Measurements from ENCODE around the gene HPS1. TPM values are rescaled to one million over a fixed set of nuclear protein-coding genes. Genes with fewer than 3 reads are reported as not detected.

HPS1 gene
- total RNA-seq, 4 donors from 2014 or later: 39.0 to 56.7 (median 48.5) TPM

DNA sequence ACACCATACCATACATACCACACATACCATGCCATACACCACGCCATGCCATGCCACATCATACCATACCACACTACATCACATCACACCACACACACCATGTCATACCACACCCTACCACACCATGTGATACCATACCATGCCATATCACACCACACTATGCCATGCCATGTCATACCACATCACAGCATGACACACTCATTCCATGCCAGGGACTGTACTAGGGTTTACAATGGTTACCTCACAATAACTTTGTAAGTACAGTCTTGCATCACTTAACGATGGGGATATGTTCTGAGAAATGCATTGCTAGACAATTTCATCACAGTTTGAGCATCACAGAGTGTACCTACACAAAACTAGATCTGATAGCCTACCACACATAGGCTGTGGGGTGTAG, 46.3 kb downstream of the HPS1 start:
- ATAC-seq (ENCODE audit: low FRiP score) (no peak), DNase-seq (ENCODE audit: low spot score) (no peak)
- TF ChIP-seq, protein P1, sequence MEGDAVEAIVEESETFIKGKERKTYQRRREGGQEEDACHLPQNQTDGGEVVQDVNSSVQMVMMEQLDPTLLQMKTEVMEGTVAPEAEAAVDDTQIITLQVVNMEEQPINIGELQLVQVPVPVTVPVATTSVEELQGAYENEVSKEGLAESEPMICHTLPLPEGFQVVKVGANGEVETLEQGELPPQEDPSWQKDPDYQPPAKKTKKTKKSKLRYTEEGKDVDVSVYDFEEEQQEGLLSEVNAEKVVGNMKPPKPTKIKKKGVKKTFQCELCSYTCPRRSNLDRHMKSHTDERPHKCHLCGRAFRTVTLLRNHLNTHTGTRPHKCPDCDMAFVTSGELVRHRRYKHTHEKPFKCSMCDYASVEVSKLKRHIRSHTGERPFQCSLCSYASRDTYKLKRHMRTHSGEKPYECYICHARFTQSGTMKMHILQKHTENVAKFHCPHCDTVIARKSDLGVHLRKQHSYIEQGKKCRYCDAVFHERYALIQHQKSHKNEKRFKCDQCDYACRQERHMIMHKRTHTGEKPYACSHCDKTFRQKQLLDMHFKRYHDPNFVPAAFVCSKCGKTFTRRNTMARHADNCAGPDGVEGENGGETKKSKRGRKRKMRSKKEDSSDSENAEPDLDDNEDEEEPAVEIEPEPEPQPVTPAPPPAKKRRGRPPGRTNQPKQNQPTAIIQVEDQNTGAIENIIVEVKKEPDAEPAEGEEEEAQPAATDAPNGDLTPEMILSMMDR (IDR thresholded peaks at IDR 0.05): no peak

DNA sequence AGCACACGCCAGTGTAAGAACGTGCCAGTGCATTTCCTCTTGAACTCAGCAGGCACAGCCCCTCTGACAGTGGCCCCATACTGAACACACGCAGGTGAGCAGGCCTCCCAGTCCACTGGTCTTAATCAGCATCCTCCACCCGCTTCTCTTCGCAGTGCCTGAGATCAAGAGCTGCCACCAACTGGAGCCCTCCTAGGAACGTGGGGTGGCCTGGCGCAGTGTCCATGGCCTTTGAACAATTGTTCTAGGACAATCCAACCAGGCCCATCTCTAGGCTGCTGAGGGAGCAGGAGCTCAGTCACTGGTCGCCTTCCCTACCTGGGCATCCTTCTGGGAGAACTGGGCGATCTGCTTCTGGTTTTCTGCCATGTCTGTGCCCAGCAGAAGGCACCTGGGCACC, 47.0 kb downstream of the HPS1 start:
- DNase-seq (ENCODE audit: low spot score): no peak
- ATAC-seq (ENCODE audit: low FRiP score): no peak
- TF ChIP-seq, protein P1 (IDR thresholded peaks at IDR 0.05): no peak

DNA sequence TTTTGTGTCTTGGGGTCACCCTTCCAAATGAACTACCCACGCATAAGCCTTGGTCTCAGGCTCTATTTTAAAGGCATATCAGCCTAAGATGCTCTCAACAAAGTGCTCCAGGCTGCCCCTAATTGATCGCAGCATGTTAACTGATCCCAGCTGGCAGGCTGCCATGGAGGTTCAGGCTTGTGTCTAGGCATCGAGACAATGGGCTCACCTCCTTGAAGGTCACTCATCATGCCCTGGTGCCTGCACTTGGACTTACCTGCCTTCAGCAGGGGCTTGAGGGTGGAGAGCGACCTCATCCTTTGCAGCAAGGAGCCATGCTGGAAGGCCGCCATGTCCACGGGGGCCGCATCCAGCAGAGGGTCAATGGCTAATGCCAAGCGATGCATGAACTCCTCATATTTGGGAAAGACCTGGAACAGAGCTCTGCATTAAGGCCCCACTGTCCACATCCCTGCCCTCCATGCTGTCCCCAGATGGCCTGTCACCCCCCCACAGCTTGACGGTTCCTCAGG, 49.6 kb downstream of the HPS1 start:
- DNase-seq (ENCODE audit: low spot score) (no peak), ATAC-seq (ENCODE audit: low FRiP score) (no peak)
- TF ChIP-seq, protein P1 (IDR thresholded peaks at IDR 0.05): no peak

DNA sequence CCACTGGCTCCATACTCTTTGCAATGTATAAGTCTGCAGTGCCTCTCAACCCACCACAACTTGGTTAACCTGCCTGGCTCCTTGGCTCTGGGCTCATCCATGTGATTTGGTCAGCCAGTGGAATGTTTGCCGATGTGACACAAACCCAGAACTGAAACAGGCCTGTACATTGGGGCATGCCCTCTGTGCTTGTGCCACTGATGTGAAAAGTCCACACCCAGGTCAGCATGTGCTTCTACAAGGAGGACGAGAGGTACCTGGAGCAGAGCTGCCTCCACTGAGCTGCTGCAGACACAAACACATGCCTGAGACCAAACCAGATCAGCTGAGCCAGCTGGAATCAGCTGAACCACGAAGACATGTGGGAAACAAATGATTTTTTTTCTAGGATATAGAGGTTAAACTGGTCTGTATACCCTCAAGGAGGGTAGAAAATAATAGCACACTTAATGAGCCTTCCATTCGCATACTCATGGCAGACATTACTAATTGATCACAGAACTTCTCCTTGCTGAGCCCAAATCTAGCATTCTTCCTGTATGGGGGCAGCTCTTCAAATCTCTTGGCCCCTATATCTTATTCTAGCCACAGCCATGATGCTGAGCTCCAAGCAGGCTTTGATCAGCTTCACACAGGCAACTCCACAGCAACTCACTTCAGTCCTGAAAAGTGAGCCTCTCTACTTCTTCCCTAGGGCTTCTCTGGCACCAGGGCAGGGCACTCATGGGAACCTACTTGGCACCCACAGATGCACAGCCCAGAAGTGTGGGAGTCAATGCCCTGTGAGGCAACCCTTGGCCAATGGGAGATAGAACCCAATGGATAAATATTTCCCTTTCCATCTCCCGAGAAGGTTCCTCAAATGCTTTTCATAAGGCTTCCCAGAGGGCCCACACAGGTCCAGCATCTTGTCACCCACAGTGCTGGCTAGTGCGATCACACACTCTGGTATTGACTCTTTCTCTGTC, 50.4 kb downstream of the HPS1 start:
- ATAC-seq (ENCODE audit: low FRiP score) (no peak), DNase-seq (ENCODE audit: low spot score) (no peak)
- TF ChIP-seq, protein P1 (IDR thresholded peaks at IDR 0.05): no peak

DNA sequence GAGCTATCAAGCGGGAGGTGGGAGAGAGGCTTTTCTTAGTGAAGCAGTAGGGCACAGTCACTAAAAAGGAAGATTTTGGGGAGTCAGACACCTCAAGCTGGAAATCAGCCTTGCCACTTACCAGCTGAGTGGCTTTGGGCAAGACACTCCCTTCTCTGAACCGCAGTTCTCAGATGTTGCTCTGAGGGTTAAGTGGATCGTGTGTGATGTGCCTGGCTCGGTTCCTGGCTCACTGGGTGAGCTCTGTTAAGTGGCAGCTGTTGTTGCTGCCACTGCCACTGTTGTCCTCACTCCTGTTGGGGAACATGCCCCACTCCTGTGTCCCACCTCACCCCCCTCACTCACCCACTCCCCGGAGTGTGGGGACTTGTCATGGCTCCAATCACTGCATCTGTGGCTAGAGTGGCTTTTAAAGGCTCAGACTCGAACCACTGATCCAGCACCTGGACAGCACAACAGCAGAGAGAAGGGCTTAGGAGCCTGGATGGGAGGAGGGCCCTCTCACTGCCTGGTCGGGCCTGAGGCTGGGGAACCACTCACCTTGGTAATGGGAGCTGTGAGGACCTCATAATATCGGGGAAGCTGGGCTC, 51.8 kb downstream of the HPS1 start:
- no peak for DNase-seq (ENCODE audit: low spot score)
- ATAC-seq (ENCODE audit: low FRiP score): no peak
- TF ChIP-seq, protein P1 (IDR thresholded peaks at IDR 0.05): no peak

DNA sequence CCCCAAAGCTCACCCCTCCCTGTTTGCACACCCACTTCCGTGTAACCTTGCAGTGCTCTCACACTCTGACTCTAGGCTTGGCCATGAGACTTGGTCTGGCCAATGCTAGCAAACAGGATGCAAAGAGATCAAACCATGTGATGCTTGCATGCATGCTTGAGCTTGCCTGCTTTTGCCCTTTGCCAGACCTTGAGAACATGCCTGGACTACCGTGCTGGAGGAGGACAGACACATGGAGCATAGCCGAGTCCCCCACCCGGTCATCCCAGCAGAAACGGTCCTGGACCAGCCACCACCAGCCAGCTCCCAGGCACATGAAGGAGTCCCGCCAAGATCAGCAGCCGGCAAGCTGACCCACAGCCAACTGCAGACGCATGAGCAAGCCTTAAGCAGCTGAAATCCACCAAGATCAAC, 55.1 kb downstream of the HPS1 start:
- ATAC-seq (ENCODE audit: low FRiP score) (no peak), DNase-seq (ENCODE audit: low spot score) (no peak)
- TF ChIP-seq, protein P1 (IDR thresholded peaks at IDR 0.05): no peak
